ENCODE measurements around the gene LGALS14.
"Not testable (repeated sequence)": the region's sequence is repeated elsewhere in the genome, so short reads cannot be mapped to it uniquely, and the experiment has no call there.

Gene LGALS14

DNA sequence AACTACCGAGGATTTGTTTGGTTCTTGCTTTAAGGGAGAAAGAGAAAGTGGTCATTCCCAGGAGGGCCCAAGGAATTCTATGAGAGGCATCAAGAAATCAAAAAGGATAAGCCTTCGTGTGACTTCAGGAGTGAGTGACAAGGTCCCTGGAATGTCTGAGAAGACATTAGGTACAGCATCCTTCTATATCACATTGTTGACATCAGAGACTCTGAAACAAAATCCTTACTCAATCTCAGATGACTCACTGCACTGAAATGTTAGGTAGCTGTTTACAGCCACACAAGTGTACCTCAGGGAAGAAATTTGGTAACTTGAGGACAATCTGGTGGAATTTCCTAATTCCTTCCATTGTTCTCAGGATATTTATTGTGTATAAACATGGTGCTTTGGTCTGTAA, 7.9 kb upstream of the LGALS14 start:
- no peak for DNase-seq

DNA sequence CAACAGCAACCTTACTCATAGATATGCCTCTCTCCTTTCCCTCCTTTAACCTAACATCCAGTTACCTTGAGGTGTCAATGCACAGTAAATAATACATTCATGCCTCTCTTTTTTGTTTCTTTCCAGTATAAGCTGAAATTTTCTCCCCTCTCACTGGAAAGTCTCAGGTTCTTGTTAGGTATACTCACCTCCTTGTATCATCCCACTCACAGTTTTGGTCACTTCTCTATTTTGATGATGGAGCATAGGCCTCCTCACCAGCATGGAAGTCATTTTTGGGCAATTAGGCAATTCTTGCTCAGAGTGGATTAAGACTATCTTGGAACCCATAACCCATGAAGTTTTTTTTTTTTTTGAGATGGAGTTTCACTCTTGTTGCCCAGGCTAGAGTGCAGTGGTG, 5.7 kb upstream of the LGALS14 start:
- DNase-seq, result no peak

DNA sequence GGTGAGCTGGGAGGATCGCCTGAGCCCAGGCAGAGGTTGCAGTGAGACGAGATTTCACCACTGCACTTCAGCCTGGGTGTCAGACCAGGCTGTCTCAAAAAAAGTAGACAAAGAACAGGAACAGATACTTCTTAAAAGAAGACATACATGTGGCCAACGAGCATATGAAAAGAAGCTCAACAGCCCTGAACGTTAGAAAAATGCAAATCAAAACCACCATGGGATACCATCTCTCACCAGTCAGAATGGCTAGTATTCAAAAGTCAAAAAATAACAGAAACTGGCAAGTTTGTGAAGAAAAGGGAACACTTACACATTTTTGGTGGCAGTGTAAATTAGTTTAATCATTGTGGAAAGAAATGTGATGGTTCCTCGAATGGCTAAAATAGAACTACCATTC, 3.0 kb upstream of the LGALS14 start:
- no peak for DNase-seq

DNA sequence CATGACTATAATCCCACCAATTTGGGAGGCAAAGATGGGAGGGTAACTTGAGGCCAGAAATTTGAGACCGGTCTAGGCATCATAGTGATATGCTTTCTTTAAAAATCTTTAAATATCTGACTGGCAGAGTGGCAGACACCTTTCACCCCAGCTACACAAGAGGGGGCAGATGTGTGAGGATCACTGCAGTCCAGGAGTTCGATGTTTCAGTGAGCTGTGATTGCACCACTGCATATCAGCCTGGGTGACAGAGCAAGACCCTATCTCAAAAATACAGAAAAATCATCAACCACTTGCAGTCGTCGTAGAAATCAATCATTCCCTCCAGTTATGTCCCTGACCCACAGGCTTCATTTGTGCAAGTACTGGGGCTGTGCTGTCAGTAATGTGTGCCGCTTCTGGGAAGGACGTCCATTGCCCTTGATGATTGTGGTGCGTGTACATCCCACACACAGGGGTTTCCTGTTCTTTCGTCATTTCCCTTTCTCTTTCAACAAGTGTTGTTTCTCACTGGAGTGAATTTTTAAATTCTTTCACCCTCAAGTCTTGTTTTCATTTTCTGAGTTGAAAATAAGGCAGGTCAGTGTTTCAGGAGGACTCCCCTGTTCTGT, 1.4 kb downstream of the LGALS14 start:
- peak; percentile 37 to 48 for DNase-seq

DNA sequence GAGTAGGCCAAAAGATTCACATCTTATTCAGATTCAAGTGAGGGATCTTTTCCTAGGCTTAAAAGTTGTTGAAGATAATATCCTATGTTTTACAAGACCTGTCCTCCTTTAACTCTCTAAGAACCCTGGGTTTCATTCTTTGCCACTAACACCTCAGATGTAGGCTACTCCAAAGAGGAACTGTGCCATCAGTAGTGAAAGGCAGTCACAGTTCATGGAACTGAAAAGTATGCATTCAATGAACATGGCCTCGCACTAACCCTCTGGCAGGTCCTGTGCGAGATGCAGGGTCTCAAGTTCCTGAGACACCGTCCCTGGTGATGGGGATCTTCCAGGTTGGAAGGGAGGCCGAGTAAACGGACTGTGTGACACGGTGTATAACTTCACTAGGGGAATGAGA, 4.3 kb downstream of the LGALS14 start:
- no peak for DNase-seq

DNA sequence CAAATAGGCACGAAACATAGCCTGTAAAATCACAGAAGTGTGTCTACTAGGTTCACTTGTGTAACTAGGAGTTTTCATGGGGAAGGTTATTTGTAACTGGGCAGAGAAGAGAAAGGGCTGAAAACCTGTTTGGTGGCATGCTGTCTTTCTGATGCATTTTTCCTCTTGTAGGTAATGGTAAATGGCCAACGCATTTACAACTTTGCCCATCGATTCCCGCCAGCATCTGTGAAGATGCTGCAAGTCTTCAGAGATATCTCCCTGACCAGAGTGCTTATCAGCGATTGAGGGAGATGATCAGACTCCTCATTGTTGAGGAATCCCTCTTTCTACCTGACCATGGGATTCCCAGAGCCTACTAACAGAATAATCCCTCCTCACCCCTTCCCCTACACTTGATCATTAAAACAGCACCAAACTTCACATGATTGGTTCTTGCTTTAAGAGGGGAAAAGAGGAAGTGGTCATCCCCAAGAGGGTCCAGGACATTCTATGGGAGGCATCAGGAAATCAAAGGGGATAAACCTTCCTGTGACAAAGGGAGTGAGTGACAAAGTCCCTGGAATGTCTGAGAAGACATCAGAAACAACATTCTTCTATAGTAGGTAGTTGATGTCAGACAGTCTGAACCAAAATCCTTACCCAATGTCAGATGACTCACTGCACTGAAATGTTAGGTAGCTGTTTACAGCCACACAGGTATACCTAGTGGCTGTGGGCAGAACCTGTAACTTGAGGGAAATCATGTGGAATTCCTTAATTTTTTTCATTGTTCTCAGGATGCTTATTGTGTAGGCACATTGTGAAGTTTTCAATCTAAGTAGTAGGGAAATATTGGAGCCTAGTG, 5.0 kb downstream of the LGALS14 start:
- no peak for DNase-seq

DNA sequence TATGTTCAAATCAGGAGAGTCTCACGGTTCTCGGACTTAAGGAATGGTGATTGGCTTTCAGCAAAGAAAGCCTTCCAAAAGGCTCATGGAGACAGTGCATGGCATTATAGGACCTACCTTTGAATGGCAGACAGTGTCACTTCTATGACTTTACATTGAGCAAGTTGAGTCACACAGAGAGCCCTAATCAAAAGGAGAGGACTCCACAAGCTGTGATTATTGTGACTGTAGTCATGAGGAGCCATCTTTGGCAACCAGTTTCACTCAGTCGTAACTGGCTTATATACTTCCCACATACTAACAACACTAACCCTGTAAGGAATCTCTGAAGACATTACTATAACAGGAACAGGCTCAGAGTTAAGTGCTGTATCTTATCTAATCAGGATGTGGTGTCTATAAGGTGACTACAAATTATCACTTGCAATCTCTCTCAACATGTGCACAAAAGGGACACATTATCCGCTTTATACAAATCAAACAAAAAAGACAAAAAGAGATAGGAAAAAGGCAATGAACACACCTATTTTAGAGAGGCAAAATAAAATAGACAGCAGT, 6.1 kb downstream of the LGALS14 start:
- no peak for DNase-seq

DNA sequence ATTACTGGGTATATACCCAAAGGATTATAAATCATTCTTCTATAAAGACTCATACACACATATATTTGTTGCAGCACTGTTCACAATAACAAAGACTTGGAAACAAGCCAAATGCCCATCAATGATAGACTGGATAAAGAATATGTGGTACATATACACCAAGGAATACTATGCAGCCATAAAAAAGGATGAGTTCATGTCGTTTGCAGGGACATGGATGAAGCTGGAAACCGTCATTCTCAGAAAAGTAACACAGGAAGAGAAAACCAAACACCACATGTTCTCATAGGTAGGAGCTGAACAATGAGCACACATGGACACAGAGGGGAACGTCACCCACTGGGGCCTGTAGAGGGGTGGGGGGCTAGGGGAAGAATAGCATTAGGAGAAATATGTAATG, 15.9 kb downstream of the LGALS14 start:
- not testable (repeated sequence) for DNase-seq

DNA sequence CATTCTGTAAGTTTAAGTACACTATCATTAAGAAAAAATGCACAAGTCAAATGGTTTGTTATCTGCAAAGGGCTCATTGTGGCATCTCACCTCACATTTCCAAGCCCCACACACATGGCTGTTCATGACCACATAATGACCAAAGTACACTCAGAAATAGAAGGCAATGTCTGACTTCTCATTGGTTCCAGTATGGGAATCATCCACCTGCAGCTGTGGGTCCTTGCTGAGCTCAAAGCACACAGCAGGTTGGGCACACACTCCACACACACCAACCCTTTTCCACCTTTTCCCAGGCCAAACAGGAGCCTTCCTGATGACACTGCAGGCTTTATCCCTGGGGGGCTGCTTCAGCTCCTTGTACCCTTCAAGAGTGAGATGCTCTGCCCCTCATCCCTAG, 21.7 kb downstream of the LGALS14 start:
- no peak for DNase-seq

DNA sequence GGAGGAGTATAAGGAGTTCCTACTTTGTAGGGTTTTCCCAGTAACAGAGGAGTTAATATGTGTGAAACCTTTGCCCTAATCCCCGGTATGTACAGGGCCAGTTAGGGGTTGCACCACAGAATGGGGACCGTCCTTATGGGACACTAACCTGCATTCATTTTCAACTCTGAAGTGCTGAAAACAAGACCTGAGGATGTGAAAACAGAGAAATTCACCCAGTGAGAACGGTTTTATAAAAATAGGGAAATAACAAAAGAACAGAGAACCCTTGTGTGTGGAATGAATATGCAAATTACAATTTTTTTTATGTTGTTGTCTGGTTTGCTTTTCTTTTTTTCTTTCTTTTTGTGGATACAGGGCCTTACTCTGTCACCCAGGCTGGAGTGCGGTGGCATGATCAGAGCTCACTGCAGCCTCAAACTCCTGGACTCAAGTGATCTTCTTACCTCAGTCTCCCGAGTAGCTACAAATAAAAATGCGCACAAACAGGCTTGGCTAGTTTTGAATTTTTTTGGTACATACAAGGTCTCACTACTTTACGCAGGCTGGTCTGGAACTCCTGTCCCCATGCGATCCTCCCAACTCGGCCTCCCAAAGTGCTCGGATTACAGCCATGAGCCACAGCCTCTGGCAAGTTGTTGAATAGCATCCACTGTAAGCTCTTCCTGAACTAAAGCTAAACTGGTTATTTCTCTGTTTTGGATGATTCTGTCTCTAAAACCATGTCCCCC, 23.0 kb downstream of the LGALS14 start:
- DNase-seq, result no peak

DNA sequence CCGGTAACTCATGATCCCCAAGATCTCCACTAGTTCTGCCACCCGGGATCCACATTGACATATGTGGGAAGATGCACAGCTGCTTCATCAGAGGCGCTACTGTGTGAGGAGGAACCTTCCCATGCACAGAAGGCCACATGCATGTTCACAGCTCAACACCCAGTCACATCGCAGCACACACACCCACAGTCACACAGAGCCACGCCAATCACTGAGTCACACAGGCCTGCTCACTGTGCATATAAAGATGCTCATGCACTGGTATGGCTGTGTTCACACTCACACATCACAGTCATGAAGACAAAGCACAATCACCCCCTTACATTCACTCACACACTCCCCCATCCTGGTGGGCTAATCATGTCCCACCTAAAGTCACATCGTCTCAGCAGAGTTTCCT, 23.8 kb downstream of the LGALS14 start:
- DNase-seq, result no peak

DNA sequence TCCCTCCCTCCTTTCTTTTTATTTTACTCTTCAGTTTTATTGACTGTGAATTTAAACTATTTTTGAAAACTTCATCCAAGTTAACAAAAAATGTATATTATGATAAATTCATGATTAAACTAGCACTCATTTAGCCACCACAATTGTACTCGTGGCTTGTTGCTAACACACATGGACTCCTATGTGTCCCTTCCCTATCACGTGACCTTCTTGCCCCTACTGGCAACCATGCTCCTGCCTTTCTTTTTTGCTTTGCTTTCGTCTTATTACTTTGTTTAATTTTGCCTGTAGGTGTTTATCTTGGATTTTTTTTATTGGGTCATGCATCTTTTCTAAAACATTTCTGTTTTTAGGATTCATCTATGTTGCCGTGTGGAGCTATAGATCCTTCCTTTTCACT, 25.3 kb downstream of the LGALS14 start:
- DNase-seq, result no peak

DNA sequence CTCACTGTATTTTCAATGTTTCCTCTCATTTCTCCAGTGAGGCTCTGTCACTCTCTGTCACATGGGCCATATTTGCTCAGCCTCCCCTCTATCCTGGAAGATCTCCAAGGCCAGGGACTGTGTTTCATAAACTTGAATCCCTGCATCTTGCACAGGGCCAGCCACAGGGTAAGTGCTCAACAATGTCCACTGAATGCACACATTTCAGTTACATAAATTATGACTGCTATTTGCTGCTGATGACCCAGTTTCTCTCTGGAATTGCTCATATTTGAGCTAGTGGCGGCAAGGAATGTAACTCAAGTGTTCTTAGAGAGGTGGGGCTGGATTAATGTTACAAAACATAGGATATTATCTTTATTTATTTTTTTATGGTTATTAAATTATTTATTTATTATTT, 27.4 kb downstream of the LGALS14 start:
- DNase-seq, result no peak

DNA sequence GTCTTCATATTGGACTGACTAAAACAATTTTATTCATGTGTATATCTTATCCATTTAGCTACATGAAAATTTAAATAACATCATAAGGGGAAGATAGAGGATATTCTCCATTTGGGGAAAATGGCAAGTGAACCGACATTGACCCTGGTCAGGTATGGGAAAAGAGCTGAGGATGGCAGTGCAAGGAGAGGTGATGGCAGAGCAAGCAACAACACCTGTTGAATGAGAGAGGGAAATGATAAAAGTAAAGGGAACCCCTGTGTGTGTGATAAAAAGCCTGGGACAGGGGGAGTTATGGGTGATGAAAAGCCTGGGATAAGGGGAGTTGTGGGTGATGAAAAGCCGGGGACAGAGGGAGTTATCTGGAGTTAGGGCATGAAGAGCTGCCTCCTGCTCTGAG, 29.6 kb downstream of the LGALS14 start:
- DNase-seq, result no peak

DNA sequence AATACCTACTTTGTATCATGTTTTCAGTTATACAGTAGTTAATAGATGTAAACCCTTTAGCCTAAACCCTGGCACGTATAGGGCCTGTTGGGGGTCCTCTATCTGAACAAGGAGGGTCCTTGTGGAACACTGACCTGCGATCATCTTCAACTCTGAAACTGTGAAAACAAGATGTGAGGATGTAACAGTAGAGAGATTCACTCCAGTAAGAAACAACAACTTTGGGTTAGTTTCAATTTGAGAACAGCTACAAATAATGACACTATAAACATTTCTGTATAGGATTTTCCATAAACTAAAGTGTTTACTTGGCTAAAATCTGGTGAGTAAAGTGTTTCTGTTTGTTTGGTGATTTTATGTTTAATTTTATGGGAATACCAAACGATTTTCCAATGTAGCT, 31.4 kb downstream of the LGALS14 start:
- no peak for DNase-seq

DNA sequence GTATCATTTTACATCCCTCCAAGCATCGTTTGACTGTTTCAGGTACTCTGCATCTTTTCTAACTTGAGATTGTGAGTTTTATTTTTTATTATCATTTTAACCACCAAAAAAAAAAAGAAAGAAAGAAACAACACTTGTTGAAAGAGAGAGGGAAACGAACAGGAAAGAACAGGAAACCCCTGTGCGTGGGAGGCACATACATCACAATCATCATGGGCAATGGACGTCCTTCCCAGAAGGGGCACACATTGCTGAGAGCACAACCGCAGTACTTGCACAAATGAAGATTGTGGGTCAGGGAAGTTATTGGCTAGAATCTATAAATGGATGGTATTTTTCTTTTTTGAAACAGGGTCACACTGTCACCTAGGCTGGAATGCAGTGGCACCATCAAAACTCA, 31.8 kb downstream of the LGALS14 start:
- peak in 1 of 2 experiments; percentile 42 for DNase-seq

DNA sequence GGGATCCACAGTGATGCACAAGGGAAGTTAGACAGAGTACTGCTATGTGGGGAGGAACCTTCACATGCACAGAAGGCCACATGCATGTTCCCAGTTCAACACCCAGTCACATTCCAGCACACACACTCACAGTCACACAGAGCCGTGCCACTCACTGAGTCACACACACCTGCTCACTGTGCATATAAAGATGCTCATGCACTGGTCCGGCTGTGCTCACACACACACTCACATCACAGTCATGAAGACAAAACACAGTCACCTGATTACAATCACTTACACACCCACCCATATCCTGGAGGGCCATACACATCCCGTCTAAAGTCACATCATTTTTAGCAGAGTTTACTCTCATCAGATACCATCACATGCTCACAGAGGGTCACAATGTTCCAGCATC, 33.1 kb downstream of the LGALS14 start:
- peak in 1 of 2 experiments; percentile 11 for DNase-seq

DNA sequence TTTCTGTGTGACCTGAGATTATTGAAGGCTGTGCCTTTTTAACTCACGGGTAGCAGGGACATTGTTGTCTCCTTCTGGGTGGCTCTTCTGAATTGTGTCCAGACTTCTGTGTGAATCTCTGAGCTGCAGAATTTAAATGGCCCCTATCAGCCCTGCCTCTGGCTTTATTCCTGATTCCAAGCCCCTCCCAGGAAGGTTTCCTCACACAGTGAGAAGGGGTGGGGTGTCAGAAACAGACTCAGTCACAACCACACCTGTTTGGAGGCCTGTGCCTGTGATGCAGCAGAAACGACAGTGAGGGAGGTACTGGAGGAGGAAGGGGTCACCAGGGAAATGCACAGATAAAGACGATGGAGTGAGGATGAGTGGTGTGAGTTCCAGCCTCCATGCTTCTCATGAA, 33.6 kb downstream of the LGALS14 start, which contains the start of gene CLC:
CLC (minus strand) TSS at position 139 of the 400 bp plus-strand sequence; CDS start at position 62, 77 bp downstream.
- DNase-seq, result no peak

DNA sequence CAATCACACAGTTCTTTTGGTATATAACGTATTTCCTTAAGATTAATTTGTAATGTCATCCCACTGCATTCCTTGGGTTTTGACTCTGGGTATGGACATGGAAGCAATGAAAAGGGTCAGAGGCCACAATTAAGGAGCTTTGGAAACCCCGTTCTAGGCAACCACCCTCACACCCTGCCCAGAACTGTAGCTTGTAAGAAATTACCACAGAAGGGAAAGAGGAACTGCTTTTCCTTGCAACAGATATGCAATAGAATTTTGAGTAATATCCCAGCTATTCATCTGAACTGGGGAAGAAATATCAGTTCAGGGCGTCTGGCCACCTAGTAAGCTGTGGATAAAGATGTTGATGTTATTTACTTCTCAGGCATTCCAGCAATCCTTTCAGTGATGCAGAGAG, 34.5 kb downstream of the LGALS14 start:
- DNase-seq, result no peak

DNA sequence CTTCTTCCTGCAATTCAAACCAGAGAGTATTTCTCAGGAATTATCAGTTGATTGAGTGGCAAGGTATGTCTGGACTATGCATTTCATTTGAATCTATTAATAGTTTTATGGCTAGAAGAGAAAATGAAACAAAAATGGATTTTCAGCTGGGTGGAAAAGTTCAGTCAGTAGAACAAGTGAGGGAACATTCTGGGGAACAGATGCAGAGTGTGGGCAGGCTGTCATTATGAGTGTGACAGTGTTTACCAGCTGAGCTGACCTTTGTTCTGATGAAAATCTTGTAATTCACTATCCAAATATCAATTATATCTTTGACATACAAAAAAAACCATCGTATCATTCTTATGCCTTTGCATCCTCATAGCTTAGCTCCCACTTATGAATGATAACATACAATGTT, 36.1 kb downstream of the LGALS14 start:
- DNase-seq, result peak in 1 of 2 experiments; percentile 27

DNA sequence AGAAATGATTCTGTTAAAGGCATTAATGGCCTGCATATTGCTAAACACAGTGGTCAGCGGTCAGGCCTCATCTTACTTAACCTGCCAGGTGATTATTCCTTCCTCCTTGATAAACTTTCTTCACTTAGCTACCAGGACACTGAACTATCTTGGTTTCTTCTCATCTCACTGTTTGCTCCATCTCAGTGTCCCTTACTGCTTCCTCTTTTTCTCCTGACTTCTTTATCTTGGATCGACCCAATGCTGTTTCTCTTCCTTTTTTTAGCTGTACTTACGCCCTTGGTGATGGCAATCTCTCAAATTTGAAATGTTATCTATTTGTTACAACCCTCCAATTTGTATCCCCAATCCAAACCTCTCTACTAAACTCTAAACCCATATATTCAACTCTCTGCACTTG, 41.4 kb downstream of the LGALS14 start:
- DNase-seq, result no peak

DNA sequence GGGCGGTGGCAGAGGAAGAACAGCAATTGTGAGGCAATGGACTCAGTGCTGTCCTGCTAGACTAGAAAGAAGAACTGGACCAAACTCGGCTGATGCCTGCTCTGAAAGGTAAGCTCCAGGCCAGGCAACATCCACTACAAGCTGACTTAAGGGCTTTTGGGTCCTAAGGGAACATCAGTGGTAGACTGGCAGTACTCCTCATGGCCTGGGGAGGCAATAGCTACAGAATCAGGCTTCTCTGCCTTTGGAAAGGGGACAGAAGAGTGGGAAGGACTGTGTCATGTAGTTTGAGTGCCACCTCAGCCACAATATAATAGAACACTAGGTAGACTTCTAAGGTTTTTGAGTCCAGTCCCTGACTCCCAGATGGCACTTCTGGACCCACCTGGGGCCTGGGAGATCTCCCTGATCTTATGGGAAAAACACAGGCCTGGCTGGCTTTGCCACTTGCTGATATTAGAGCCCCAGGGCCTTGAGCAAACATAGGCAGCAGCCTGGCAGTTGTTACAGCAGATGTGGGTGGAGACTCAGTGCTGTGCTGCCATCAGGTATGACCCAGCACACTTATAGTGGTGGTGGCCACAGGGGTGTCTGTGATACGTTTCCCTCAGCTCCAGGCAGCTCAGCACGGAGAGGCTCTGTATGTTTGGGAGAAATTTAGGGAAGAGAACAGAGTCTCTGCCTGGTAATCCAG, 42.7 kb downstream of the LGALS14 start:
- DNase-seq, result no peak

DNA sequence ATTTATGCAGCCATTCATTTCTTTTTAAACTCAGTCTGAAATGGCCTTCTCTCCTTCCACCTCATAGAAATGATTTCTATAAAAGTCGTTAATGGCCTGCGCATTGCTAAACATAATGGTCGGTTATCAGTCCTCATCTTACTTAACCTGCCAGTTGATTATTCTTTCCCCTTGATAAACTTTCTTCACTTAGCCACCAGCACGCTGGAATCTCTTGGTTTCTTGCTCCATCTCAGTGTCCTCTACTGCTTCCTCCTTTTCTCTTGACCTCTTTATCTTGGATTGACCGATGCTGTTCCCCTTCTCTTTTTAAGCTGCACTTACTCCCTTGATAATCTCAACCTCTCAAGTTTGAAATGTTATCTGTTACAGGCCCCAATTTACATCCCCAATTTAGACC, 45.7 kb downstream of the LGALS14 start:
- DNase-seq, result no peak
